Stomach (tissue), 9 donors: Measurements from ENCODE around the gene LRRC3C. TPM values are rescaled to one million over a fixed set of nuclear protein-coding genes. Genes with fewer than 3 reads are reported as not detected.

Experiments
- DNase-seq, 2 donors: peaks; one replicate each; pipeline versions ENCODE4 v3.0.0 to v3.0.0-alpha.2; 2013 to 2019
- H3K27ac ChIP-seq, 5 donors: fragments of 200-600 bp in 4 of 5; sonication (generic) in 4 of 5; one replicate each; pipeline ENCODE4 v1.5.1; 2013 to 2019; ENCODE audit warnings: mild to moderate bottlenecking in 1 of 5, moderate library complexity in 1 of 5
- H3K27me3 ChIP-seq, 3 donors: fragments of 200-600 bp; sonication (generic); one replicate each; pipeline ENCODE4 v1.5.1; 2017 to 2019; ENCODE audit warnings: mixed run types in 1 of 3
- H3K36me3 ChIP-seq, 4 donors: fragments of 200-600 bp; sonication (generic); 1 replicate in 3 of 4; 2 replicates in 1 of 4; pipeline ENCODE4 v1.5.1; 2016 to 2019
- H3K4me1 ChIP-seq, 4 donors: fragments of 200-600 bp; sonication (generic); one replicate each; pipeline ENCODE4 v1.5.1; 2016 to 2019
- H3K4me3 ChIP-seq, 4 donors: fragments of 200-600 bp; sonication (generic) in 3 of 4; one replicate each; pipeline ENCODE4 v1.5.1; 2016 to 2019; ENCODE audit warnings: mild to moderate bottlenecking in 1 of 4
- H3K9me3 ChIP-seq, 4 donors: fragments of 200-600 bp; sonication (generic); one replicate each; pipeline ENCODE4 v1.5.1; 2016 to 2019
- EP300 ChIP-seq: sonication (generic); formaldehyde crosslinking; IDR thresholded peaks from one replicate; pipeline ENCODE4 v1.6.1; 2017; ENCODE audit warnings: antibody characterized with exemption
- POLR2A ChIP-seq, 4 donors: fragments of 450-650 bp; IDR thresholded peaks; one replicate each; pipeline ENCODE4 v1.6.1; 2016; ENCODE audit warnings: antibody characterized with exemption in 4 of 4, control low read depth in 2 of 4, mild to moderate bottlenecking in 1 of 4, moderate library complexity in 1 of 4
- POLR2AphosphoS5 ChIP-seq, 3 donors: sonication (generic); formaldehyde crosslinking; IDR thresholded peaks; one replicate each; pipeline ENCODE4 v1.6.1; 2016; ENCODE audit warnings: antibody characterized with exemption in 3 of 3
- WGBS, 5 donors: extraction: QIAGEN DNeasy Blood & Tissue Kit in 3 of 5; methylation state at CpG; one replicate each; pipeline versions ENCODE4 v1.1.5 to v1.1.7; 2013 to 2018; 5-methylcytosine and 5-hydroxymethylcytosine counted together
- intact Hi-C: fragments of 100-400 bp; cut with DNase I; formaldehyde crosslinking; loops from one replicate; pipeline ENCODE4 v1.15.1; 2023; ENCODE audit warnings: low total_unique reads
- polyA plus RNA-seq, 3 donors: library from polyadenylated mRNA; stranded (reverse); fragments of 200-250 nt; gene quantifications; one replicate each; pipeline ENCODE4 v1.2.3, GENCODE V29; 2013
- total RNA-seq, 5 donors: library from RNA; depleted of rRNA; stranded (reverse); fragments of >200 nt; gene quantifications; one replicate each; pipeline versions ENCODE4 v1.1.0 to v1.2.3, GENCODE V29; 2014 to 2016
- TF ChIP-seq, protein P1 (sequence below), 7 experiments: fragments of 450-650 bp in 4 of 7; fragments of 200-600 bp in 3 of 7; sonication (generic) in 3 of 7; IDR thresholded peaks; one replicate each; pipeline ENCODE4 v1.5.1; 2016 to 2019; ENCODE audit warnings: antibody characterized with exemption in 7 of 7, control low read depth in 2 of 7, mild to moderate bottlenecking in 1 of 7
- donor health status: healthy with polysubstance abuse.
- donor health status: Bipolar disorder and iron deficiency.
- donor health status: healthy.

The LRRC3C gene
- total and polyA plus RNA-seq, 8 donors: not detected

DNA sequence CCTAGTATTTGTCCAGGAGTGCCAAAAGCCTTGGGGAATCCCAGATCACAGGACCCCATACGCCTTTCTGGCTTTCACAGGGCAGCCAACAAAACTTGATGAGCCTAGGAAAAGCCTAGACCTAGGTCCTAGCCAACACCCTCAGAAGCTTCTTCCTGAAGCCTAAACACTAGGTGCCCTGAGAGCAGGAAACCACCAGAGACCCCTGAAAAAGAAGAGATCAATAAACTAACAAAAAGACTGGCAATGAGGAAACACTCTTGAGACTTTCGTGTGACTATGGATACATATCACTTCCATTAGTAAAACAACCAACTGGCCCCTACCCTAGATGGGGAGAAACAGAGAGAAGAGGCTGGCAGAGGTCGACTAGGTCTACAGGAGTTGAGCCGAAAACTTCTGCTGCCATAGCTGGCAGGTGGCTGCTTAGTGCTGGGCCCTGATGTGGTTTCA lies 1.4 kb upstream of the LRRC3C start:
- no peak for DNase-seq
- Histone ChIP-seq H3K4me1 (peaks cover 36 to 72% (median 54%) of the 10 kb centered on the region in 4 donors), H3K9me3 (no peaks in the 10 kb centered on the region), H3K27ac (peak overlapping the region; percentile 91 to 96 (median 94)), H3K4me3 (peak overlapping the region; percentile 90 to 98 (median 92)), H3K27me3 (no peaks in the 10 kb centered on the region), H3K36me3 (peaks cover 28 to 39% (median 31%) of the 10 kb centered on the region in 4 donors)
- intact Hi-C loops: no loop called here
- TF ChIP-seq EP300 (no peak), POLR2AphosphoS5 (IDR thresholded peaks at IDR 0.05) (no peak), POLR2A (IDR thresholded peaks at IDR 0.05) (no peak)
- TF ChIP-seq, protein P1, sequence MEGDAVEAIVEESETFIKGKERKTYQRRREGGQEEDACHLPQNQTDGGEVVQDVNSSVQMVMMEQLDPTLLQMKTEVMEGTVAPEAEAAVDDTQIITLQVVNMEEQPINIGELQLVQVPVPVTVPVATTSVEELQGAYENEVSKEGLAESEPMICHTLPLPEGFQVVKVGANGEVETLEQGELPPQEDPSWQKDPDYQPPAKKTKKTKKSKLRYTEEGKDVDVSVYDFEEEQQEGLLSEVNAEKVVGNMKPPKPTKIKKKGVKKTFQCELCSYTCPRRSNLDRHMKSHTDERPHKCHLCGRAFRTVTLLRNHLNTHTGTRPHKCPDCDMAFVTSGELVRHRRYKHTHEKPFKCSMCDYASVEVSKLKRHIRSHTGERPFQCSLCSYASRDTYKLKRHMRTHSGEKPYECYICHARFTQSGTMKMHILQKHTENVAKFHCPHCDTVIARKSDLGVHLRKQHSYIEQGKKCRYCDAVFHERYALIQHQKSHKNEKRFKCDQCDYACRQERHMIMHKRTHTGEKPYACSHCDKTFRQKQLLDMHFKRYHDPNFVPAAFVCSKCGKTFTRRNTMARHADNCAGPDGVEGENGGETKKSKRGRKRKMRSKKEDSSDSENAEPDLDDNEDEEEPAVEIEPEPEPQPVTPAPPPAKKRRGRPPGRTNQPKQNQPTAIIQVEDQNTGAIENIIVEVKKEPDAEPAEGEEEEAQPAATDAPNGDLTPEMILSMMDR (IDR thresholded peaks at IDR 0.05): no peak
- WGBS, 5 donors: 12 to 26% (median 18%) methylated on average over 4 of the region's 4 CpGs

- H3K9me3 ChIP-seq: no peaks in the 10 kb centered on the region
- peak overlapping the region; percentile 91 to 96 (median 94) for H3K27ac ChIP-seq
- DNase-seq: peak; percentile 55 to 82
- H3K27me3 ChIP-seq: no peaks in the 10 kb centered on the region
- peak overlapping the region; percentile 90 to 98 (median 92) for H3K4me3 ChIP-seq
- TF ChIP-seq POLR2AphosphoS5 (IDR thresholded peaks at IDR 0.05) (no peak), EP300 (no peak), POLR2A (IDR thresholded peaks at IDR 0.05) (no peak)
- TF ChIP-seq, protein P1 (IDR thresholded peaks at IDR 0.05): no peak
- H3K4me1 ChIP-seq: peaks cover 36 to 67% (median 54%) of the 10 kb centered on the region in 4 donors
- 0 to 4% (median 1%) methylated on average over 8 to 15 of the region's 15 CpGs for WGBS, 5 donors
- intact Hi-C loops: no loop called here
- H3K36me3 ChIP-seq: peaks cover 25 to 34% (median 26%) of the 10 kb centered on the region in 4 donors
Measured at GRCh38 chr17:39926588-39927100, 888 bp upstream of the LRRC3C start.

GRCh38 chr17:39927929-39928857 lies 661 bp downstream of the LRRC3C start:
- 22 to 36% (median 25%) methylated on average over 17 of the region's 17 CpGs for WGBS, 5 donors
- intact Hi-C loops: no loop called here

More at GRCh38 chr17:39927929-39928857, 661 bp downstream of the LRRC3C start:
- Histone ChIP-seq H3K9me3 (no peaks in the 10 kb centered on the region), H3K4me3 (peak overlapping the region; percentile 90 to 98 (median 92)), H3K27me3 (no peaks in the 10 kb centered on the region), H3K4me1 (peaks cover 36 to 61% (median 54%) of the 10 kb centered on the region in 4 donors), H3K36me3 (peaks cover 9 to 19% (median 11%) of the 10 kb centered on the region in 4 donors), H3K27ac (peak overlapping the region; percentile 91 to 96 (median 94))
- peak; percentile 46 to 62 for DNase-seq
- TF ChIP-seq EP300 (no peak), POLR2AphosphoS5 (IDR thresholded peaks at IDR 0.05) (no peak), POLR2A (IDR thresholded peaks at IDR 0.05) (no peak)
- TF ChIP-seq, protein P1 (IDR thresholded peaks at IDR 0.05): no peak
